ENCODE measurements around the gene ZNF385B.
"Not testable (repeated sequence)": the region's sequence is repeated elsewhere in the genome, so short reads cannot be mapped to it uniquely, and the experiment has no call there.

The ZNF385B gene

GRCh38 chr2:179861416-179862067, at the start of gene ZNF385B:
TSS of gene ZNF385B (minus strand) at chr2:179861612.
- no peak for DNase-seq (ENCODE audit: low read depth)

- DNase-seq (ENCODE audit: low read depth), result no peak
These were observed 49.3 kb upstream of the ZNF385B start for GRCh38 chr2:179910735-179911113.

- DNase-seq (ENCODE audit: low read depth), result no peak
These were observed 48.7 kb upstream of the ZNF385B start for GRCh38 chr2:179909845-179910734.

- DNase-seq (ENCODE audit: low read depth), result no peak
These were observed 39.2 kb upstream of the ZNF385B start for GRCh38 chr2:179900655-179901054.

GRCh38 chr2:179899666-179900065, 38.3 kb upstream of the ZNF385B start:
- no peak for DNase-seq (ENCODE audit: low read depth)

GRCh38 chr2:179898873-179899272, 37.5 kb upstream of the ZNF385B start:
- DNase-seq (ENCODE audit: low read depth), result no peak

- no peak for DNase-seq (ENCODE audit: low read depth)
These were observed 32.2 kb upstream of the ZNF385B start for GRCh38 chr2:179893616-179894015.

- DNase-seq (ENCODE audit: low read depth), result no peak
These were observed 29.8 kb upstream of the ZNF385B start for GRCh38 chr2:179891237-179891636.

- DNase-seq (ENCODE audit: low read depth), result no peak
These were observed 29.3 kb upstream of the ZNF385B start for GRCh38 chr2:179890666-179891065.

GRCh38 chr2:179888642-179889041, 27.2 kb upstream of the ZNF385B start:
- DNase-seq (ENCODE audit: low read depth), result not testable (repeated sequence)

GRCh38 chr2:179884193-179884592, 22.8 kb upstream of the ZNF385B start:
- DNase-seq (ENCODE audit: low read depth), result no peak

GRCh38 chr2:179882851-179883806, 21.7 kb upstream of the ZNF385B start:
- no peak for DNase-seq (ENCODE audit: low read depth)

GRCh38 chr2:179877601-179878364, 16.4 kb upstream of the ZNF385B start:
- DNase-seq (ENCODE audit: low read depth), result no peak

GRCh38 chr2:179876266-179876665, 14.9 kb upstream of the ZNF385B start:
- no peak for DNase-seq (ENCODE audit: low read depth)

- no peak for DNase-seq (ENCODE audit: low read depth)
These were observed 14.5 kb upstream of the ZNF385B start for GRCh38 chr2:179875864-179876263.

- DNase-seq (ENCODE audit: low read depth), result no peak
These were observed 1.6 kb upstream of the ZNF385B start for GRCh38 chr2:179862898-179863458.

- DNase-seq (ENCODE audit: low read depth), result no peak
These were observed 391 bp downstream of the ZNF385B start for GRCh38 chr2:179861027-179861415.

- no peak for DNase-seq (ENCODE audit: low read depth)
These were observed 971 bp downstream of the ZNF385B start for GRCh38 chr2:179860255-179861026.

GRCh38 chr2:179859523-179859922, 1.9 kb downstream of the ZNF385B start:
- no peak for DNase-seq (ENCODE audit: low read depth)

- DNase-seq (ENCODE audit: low read depth), result no peak
These were observed 4.2 kb downstream of the ZNF385B start for GRCh38 chr2:179857236-179857635.
